ENCODE data around the gene POLR2I. TPM values are rescaled to one million over a fixed set of nuclear protein-coding genes. Genes with fewer than 3 reads are reported as not detected.

The POLR2I gene
- total and polyA plus RNA-seq, 7 donors, result 39.9 to 118 (median 72.8) TPM

DNA sequence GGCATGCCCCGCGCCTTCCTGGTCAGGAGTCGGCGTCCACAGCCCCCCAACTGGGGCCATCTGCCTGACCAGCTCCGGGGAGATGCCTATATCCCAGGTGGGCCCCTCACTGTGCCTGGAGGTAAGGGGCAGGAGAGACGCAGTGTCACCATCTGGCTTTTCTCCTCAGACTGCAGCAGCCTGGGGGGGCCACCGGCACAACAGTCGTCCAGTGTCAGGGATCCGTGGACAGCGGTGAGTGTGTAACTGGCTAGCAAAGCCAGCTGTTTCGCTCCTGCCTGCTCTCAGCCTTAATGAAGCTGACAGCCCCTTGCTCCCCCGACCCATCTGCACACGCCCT lies 3.5 kb downstream of the POLR2I start:
- H3K27ac ChIP-seq, result no peak overlapping the region
- no peaks in the 10 kb centered on the region for H3K27me3 ChIP-seq
- no peak for DNase-seq
- peaks cover 4 to 45% (median 5%) of the 10 kb centered on the region in 4 donors for H3K36me3 ChIP-seq
- intact Hi-C loops (cut with DNase I), result no loop called here
- TF ChIP-seq POLR2A (IDR thresholded peaks at IDR 0.05) (no peak), EP300 (IDR thresholded peaks at IDR 0.05) (no peak), POLR2AphosphoS5 (IDR thresholded peaks at IDR 0.05) (no peak), CTCF (IDR thresholded peaks at IDR 0.05) (no peak)
- no peaks in the 10 kb centered on the region for H3K9me3 ChIP-seq
- H3K4me1 ChIP-seq, result peaks cover 0 to 22% (median 17%) of the 10 kb centered on the region in 4 donors
- WGBS, 2 donors, result 88 to 92% methylated on average over 13 of the region's 13 CpGs
- H3K4me3 ChIP-seq, result no peak overlapping the region

- DNase-seq, result no peak
- Histone ChIP-seq H3K27me3 (no peaks in the 10 kb centered on the region), H3K36me3 (peaks cover 4 to 45% (median 5%) of the 10 kb centered on the region in 4 donors), H3K27ac (no peak within 1 kb of the TSS), H3K4me3 (no peak within 1 kb of the TSS), H3K9me3 (no peaks in the 10 kb centered on the region), H3K4me1 (peaks cover 0 to 17% (median 12%) of the 10 kb centered on the region in 4 donors)
- WGBS, 2 donors, result 55 to 90% methylated on average over 1 of the region's 1 CpG
- TF ChIP-seq CTCF (IDR thresholded peaks at IDR 0.05) (no peak), POLR2A (IDR thresholded peaks at IDR 0.05) (no peak), EP300 (IDR thresholded peaks at IDR 0.05) (no peak), POLR2AphosphoS5 (IDR thresholded peaks at IDR 0.05) (no peak)
- intact Hi-C loops (cut with DNase I), result no loop called here
These were observed 4.0 kb downstream of the POLR2I start, which contains the start of gene OVOL3 for GRCh38 chr19:36110487-36111199. TSS of gene OVOL3 (plus strand) at chr19:36111143. CDS start at chr19:36111203, 60 bp downstream.

DNA sequence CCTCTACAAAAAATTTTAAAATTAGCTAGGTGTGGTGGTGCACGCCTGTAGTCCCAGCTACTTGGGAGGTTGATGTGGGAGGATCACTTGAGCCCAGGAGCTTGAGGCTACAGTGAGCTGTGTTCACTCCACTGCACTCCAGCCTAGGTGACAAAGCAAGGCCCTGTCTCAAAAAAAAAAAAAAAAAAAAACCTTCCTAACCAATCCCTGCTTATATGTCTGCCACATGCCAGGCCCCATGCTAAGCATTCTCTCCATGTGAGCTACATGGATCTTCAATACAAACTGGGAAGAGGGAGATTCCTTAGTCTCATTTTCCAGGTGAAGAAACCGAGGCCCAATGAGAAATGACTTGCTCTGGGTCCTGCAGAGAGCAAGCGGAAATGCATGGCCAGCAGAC lies 6.0 kb downstream of the POLR2I start:
- Histone ChIP-seq H3K4me3 (no peak overlapping the region), H3K27me3 (no peaks in the 10 kb centered on the region), H3K27ac (no peak overlapping the region), H3K9me3 (no peaks in the 10 kb centered on the region), H3K36me3 (peaks cover 4 to 45% (median 5%) of the 10 kb centered on the region in 4 donors), H3K4me1 (peaks cover 0 to 7% (median 5%) of the 10 kb centered on the region in 4 donors)
- 96 to 97% methylated on average over 3 of the region's 3 CpGs for WGBS, 2 donors
- TF ChIP-seq EP300 (IDR thresholded peaks at IDR 0.05) (no peak), CTCF (IDR thresholded peaks at IDR 0.05) (no peak), POLR2AphosphoS5 (IDR thresholded peaks at IDR 0.05) (no peak), POLR2A (IDR thresholded peaks at IDR 0.05) (no peak)
- intact Hi-C loops (cut with DNase I), result no loop called here
- no peak for DNase-seq

GRCh38 chr19:36106991-36107390 lies 7.7 kb downstream of the POLR2I start:
- H3K27ac ChIP-seq, result no peak overlapping the region
- H3K36me3 ChIP-seq, result peaks cover 0 to 28% (median 3%) of the 10 kb centered on the region in 4 donors
- no peaks in the 10 kb centered on the region for H3K27me3 ChIP-seq
- intact Hi-C loops (cut with DNase I), result no loop called here
- 93% methylated on average over 5 of the region's 5 CpGs for WGBS, 2 donors
- DNase-seq, result no peak
- H3K4me3 ChIP-seq, result no peak overlapping the region
- H3K4me1 ChIP-seq, result no peaks in the 10 kb centered on the region
- no peak for TF ChIP-seq EP300 (IDR thresholded peaks at IDR 0.05)
- TF ChIP-seq POLR2AphosphoS5 (IDR thresholded peaks at IDR 0.05), result no peak
- no peak for TF ChIP-seq CTCF (IDR thresholded peaks at IDR 0.05)
- no peak for TF ChIP-seq POLR2A (IDR thresholded peaks at IDR 0.05)
- H3K9me3 ChIP-seq, result no peaks in the 10 kb centered on the region

All from sigmoid colon (tissue), 7 donors.